ENCODE results near the gene GPC5.
"Not testable (repeated sequence)": the region's sequence is repeated elsewhere in the genome, so short reads cannot be mapped to it uniquely, and the experiment has no call there.

GPC5 gene

DNA sequence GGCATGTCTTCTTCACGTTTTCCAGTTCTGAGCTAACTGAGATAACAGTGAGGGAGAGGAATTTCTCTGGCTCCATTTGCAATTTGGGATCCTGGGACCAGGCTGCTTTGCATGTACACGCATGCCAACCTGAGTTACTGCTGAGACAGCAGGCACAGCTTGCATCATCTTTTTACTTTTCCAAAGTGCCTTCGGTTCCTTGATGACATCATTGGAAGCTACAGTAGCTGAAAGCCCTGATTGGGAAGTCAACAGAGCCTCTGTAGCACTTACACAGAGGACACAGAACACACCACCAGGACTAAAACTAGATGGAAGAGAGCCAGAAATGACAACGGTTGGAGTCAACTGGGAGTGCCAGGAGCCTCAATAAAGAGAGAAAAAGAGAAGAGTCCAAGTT is 1429.1 kb downstream of the GPC5 start:
- DNase-seq = no peak

DNA sequence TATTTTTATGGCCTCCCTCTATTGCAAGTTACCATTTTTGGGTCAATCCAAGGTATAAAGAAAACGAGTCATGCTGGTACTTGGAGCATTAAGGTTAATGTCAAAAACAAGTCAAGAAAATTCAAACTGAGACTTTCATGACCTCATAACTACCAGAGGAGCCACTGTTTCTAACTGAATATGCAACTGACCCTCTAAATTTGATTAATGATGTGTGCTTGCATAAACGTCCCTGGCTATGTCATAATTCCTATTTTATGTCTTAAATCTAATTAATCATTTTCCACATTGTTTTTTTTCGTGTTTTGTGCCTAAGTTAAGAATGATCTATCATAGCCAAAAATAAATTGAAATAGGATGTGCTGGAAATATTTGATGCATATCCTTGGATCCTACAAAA is 1431.5 kb downstream of the GPC5 start:
- no peak for DNase-seq

DNA sequence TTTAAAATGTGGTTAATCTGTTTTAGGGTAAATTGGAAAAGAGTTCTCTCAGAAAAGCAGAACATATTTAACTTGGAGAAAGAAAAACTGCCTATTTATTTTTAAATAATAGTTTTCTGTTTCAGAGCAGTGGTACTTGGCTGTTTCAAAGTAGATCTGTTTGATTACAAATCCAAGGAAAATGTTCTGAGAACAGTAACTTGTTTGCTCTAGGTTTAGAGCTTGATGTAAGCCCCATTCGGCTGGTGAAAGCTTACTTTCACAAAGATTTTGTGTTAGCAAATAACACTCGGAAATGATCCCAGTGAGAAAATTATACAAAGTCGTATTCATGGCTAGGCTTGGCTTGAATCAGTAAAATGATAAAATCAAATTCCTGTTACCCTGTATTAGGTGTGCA is 1432.4 kb downstream of the GPC5 start:
- no peak for DNase-seq

DNA sequence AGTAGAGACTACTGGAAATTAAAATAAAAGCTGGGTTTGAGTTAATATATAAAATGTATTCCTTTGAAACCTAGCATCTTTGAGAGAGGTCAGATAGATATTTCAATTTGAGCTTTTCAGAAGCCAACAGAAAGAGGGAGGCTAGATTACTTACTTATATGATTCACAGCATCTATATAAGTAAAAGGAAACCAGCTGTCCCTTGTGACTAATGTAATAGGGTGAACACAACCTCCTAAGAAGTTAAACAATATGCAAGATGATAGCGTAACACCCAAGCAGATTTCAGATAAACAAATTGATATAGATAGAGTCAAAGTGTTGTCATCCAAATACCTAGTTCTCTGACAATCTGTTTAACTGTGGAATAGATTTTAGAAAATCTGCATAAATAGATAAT is 1434.7 kb downstream of the GPC5 start:
- DNase-seq = no peak

DNA sequence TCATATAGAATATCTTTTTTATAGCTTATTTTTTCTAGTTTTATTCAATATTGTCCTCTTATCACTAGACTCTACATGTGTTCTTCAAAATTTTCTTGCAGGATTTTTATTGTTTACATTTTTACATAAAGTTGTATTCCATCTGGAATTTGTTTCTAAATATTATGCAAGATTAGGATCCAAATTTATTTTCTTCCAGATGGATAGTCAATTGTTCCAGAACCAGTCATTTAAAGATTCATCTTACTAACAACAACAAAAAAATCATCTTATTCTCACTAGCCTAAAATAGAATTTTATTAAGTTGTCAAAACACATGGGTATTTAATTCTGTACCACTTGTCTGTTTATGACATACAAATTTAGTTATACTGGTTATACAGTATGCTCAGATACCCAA is 1437.8 kb downstream of the GPC5 start:
- no peak for DNase-seq

DNA sequence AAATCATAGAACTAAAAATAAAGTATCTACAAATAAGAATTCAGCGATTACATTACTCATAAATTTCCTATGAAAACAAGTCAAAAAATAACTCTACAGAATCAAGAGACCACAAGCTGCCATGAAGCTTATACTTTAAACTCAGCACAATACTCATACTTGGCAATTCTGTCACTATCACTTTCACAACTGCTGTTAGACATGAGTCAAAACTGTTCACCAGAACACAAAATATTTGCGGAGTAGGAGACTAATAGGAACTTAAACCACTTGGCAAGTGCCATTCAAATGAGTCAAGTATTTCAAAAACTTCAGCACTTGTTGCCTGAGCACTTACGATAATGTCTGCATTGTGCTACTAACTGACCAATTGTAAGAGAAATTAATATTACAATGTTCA is 1440.4 kb downstream of the GPC5 start:
- no peak for DNase-seq

DNA sequence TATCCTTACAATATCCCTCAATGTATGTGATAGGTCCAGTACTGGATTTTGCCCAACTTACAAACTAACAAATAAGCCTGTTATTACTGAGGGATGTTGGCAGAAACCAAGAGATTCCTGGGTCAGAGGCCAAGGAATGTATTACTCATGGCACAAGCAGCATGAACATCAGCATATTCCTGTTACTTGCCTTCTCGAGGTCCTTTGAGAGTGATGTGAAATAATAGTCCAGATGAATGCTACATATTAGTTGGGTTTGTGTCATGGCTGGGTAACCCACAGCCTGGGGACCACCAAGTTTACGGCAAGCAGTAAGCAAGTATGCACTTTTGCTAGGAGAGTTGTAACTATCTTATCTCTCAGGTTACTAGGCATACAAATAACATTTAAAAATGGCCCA is 1443.7 kb downstream of the GPC5 start:
- DNase-seq = no peak

DNA sequence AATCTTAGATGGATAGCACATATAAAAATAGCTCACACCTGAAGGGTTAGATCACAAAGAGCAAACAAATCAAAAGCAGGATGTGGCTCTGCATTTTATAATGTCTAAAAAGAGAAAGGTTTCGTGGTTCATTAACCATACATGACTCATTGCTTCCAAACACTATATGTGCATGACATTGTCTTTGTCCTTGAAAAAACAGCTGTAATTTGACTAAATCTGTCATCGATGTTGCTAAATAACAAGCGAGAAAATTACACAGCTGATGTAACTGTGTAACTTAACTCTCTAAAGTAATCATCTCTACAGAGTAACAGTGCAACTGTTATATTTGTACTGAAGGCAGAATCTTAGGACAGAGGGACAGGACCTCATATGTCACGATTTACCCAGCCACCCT is 1445.1 kb downstream of the GPC5 start:
- DNase-seq = no peak

DNA sequence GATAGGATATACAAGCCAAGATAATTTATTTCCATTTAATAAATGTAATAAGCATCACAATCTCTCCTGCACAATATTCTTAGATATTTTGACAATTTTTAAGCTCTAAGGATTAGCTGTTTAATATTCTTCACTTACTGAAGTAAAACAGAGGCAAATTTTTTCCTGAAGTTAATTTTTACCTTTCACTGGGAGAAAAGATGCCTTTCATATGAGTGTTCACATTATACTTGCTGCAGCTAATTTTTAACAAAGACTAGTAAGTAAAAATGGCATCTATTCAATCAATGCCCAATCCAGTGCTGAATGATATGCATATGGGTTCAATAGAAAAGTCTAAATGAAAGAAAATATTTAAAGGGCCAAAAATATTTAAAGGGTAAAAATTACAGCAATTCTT is 1451.0 kb downstream of the GPC5 start:
- no peak for DNase-seq

DNA sequence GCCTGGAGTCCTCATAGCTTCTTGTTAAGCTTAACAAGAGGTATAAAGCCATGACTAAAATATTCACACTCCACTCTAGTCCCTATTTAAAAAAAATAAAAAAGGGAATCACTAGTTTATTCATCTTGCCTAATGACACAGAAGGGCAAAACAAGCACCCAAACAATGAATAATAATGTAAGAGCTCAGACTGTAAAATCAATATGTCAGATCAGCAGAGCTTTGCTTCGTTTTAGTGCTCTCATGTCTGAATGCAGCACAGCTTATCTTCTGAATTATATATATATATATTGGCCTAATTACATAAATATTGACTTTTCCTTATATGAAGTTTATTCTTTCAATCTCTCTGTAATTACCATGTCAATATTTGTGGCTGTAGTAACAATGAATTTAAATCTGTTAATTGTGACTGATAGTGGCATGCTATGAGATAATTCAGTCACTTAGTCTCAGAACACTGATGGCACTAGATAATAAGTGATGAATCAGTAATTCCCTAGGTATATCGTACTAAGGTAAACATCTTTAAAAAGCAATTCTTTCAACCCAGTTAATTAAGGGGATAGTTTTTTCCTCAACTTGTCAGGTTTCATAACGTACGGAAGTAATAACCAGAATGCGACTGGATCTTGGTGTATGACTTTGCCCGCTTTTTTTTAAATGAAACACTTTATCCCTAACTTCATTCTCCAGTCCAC is 1466.3 kb downstream of the GPC5 start:
- DNase-seq = no peak

DNA sequence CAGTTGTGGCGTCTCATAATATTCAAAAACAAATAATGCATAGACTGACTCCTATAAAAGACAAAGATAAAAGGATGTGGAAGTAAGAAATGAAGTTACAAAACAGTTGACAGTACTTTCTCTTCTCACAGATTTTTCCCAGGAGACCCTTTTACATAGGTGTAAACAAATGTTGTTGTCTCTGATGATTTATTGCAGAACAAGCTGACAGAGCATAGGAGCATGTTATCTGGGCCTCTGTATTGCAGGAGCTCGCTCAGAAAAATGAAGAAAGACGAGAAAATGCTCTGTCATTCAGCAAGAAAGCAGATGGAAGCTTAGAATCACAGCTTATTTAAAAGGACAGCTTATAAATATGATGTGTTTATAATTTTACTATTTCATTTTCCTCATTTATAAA is 1474.6 kb downstream of the GPC5 start:
- DNase-seq = no peak

DNA sequence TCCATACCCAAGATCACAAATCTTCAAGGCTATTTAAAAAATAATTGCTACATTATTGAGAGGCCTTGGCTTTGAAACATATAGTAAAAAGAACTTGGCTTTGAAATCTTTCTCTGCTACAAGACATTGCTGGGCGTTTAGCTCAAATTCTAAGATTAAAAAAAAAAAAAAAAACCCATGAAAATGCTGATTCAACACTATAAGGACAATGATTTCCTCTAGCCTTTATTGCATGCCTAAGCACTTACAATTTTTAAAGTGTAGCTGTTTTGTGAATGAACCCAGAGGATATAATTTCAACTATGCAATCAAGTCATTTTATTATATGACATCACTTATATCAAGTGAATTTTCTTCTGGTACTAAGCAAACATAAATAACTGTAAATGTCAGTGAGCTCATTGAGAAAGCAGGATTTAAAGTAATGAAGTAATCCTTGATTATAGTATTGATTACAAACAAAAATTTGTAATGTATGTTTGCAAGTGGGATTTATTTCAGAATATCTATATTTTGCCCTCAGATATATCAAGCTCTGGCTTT is 1488.2 kb downstream of the GPC5 start:
- no peak for DNase-seq

DNA sequence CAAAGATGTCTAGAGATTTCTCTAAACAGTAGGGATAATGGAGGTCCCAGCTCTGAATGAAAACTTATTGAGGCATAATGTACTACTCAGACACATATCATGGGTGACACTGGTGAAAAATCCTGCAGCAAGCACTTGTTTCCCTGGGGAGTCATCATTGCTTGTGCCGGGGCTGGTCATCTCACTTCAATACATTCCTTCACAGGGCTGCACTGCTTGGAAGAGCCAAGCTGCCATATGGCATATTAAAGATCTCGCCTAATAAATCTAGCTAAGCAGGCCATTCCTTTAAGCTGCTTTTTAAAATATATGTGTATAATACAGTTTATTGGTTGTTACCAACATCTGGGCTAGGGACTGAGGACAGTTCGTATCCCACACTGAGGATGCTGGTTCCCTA is 1496.0 kb downstream of the GPC5 start:
- peak; percentile 61 for DNase-seq

DNA sequence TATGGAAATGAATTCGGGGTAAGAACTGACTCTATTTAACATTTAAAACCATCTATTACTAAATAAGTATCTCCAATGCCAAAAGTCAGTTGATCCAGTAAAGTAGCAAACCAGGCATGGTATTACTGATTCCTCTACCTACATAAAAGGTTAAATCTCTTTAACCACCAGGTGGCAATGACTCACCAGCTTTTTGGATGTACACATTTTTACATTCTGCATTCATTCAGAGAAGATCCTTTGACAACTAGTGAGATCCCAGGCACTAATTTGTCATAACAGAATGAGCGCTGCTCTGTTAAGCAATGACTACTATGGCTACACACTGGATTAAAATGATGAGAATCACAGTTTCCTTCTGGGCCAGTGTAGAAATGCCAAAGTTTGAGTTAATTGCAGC is 1498.4 kb downstream of the GPC5 start:
- peak; percentile 16 for DNase-seq

DNA sequence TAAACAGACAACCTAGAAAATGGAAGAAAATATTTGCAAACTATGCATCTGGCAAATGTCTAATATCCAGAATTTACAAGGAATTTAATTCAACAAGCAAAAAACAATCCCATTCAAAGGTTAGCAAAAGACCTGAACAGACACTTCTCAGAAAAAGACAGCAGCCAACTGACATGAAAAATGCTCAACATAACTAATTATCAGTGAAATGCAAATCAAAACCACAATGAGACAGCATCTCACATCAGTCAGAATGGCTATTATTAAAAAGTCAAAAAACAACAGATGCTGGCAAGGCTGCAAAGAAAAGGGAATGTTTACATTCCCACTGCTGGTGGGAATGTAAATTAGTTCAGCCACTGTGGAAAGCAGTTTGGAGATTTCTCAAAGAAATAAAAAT is 1500.5 kb downstream of the GPC5 start:
- not testable (repeated sequence) for DNase-seq

DNA sequence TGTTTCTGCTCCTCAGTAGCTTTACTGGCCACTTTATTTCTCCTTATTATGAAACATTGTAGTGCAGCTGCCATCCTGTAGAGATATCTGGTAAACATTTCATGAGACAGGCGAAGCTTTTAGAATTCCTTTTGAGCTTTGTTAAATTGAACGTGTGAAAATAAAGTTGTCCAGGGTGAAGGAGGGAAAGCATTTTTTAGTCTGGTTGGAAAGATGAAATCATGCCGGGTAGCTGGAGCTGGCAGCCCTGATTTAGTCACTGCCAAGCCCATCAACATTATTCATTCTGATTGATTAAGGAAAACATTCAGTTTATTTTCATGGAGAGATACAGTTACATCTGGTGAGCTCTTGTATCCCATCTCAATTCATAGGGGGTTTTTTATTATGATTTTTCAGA is 1502.0 kb downstream of the GPC5 start:
- DNase-seq = no peak

DNA sequence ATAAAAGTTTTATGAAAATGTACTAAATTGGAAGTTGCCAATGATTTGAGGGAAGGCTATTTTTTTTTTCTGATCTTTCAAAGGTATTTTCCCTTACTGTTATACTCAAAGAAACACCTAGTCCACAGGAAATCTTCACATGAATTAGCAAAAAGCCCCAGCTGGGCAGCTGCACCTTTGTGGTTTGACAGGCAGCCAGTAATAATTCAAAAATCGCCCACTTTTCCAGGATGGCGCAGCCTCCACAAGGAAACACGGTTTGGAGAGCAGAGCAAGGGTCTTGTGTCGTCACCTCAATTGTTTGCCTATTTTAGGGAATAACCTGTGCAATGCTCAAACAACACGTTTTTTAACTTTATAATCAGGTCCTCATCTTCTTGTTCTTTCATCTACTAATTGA is 1503.3 kb downstream of the GPC5 start:
- no peak for DNase-seq

DNA sequence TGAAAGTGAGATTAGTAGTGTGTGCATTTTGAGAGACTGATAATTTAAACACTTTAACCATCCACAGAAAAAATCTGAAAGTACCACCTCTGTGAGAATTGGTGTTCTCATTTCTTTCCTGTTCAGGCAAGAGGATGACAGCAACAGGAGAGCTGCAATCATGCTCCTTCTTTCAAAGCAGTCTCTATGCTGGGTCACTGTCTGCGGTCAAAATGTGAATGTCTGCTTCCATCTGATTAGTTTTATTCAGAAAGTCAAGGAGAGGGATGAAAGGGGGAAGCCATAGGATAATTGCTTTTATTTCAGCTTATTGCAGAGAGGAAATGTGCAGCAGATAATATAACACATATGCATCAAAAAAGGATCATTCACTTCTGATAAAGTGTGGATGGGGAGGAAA is 1514.2 kb downstream of the GPC5 start:
- DNase-seq = no peak

DNA sequence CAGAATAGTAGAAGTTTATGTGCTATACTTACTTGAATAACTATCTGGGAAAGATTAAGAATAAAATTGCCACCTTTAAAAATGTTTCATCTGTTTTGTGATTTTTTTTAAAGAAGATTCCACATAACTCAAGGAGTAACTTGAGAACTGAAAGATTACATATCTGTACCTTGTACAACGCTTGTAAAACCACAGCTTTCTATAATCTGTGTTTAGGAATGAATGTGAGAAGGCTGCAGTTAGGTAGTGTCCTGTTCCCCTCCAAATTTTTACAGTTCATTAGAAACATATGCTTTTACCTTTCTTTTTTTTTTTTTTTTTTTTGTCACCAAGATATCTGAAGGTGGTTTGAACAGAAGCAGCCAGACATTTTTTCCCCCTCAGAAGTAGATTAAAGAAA is 1515.4 kb downstream of the GPC5 start:
- no peak for DNase-seq

Data from NCI-H524 treated with DMSO at 0.1 percent for 48 hours (cell line).